Measurements from ENCODE around the gene SIDT2.
"Not testable (repeated sequence)": the region's sequence is repeated elsewhere in the genome, so short reads cannot be mapped to it uniquely, and the experiment has no call there.

Gene SIDT2

DNA sequence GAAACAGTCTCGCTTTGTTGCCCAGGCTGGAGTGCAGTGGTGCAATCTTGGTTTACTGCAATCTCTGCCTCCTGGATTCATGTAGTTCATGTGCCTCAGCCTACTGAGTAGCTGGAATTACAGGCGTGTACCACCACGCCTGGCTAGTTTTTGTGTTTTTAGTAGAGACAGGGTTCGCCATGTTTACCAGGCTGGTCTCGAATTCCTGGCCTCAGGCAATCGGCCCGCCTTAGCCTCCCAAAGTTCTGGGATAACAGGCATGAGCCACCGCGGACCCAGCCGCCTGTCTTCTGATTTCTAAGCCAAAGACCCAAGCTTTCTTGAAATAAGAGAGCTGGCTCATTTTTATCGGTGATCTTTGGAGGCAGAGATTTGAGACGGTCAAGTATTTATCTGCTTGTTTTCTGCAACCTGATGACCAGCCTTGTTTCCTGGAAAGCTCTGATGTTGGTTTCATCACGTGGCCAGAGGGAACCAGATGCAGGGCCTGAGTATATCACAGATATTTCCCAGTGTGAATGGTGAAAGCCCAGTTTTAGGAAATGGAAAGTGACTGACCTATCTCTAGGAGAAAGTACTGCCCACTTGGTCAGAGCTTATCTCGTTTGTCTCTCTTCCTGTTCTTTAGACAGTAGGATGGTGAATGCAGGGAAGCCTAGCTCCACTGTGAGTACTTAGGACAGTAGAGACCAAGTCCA lies 5.7 kb upstream of the SIDT2 start:
- DNase-seq, result no peak

DNA sequence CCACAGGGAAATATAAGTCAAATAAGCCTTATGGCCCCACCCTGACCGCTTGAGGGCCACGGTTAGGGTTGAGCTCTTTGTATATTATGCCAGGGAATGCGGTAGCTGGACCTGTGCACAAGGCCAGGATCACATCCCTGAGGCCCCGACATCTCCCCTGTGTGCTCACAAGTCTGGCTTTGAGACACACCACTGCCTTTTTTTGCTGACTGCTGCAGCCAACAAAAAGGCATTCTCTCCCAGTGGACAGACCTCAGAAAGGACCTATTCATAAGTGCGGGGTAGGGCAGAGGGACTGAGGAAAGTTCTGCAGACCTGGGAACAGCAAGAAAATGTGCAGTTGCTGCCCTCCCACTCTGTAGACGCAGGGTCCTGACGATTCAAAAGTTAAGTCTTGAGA lies 3.4 kb upstream of the SIDT2 start:
- DNase-seq, result no peak

DNA sequence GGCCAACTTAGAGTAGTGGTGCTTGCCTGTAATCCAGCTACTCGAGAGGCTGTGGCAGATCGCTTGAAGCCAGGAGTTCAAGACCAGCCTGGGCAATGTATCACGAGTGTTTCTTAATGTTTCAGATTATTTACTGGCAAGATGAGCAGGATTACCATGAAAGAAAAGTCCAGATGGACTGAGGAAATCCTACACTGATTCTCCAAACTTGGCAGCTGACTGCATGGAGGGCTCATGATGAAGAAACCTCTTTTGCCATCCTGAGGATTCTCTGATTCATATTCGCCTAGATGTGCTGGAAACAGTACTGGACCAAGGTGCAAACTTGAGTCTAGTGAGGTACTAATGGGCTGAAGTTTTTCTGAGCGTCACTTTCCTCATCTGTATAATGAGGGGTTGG lies 2.8 kb upstream of the SIDT2 start:
- DNase-seq, result no peak

DNA sequence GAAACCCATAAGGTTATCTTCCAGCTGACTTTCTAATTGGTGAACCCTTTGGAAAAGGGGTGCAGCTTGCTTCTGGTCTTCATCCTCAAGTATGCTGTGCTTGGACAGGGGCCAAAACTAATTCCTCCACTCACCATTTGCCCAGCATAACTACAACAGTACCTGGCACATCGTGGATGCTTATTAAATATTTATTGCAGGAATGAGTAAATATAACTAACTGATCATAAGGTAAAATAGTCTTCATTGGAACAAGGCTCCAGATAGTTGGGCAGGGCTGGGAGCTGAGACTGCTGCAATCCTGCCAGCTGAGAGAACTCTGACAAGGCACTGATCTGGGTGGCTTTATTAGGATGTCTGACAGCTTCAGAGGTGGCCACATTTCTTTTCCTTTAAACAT lies 2.4 kb upstream of the SIDT2 start:
- DNase-seq, result no peak

DNA sequence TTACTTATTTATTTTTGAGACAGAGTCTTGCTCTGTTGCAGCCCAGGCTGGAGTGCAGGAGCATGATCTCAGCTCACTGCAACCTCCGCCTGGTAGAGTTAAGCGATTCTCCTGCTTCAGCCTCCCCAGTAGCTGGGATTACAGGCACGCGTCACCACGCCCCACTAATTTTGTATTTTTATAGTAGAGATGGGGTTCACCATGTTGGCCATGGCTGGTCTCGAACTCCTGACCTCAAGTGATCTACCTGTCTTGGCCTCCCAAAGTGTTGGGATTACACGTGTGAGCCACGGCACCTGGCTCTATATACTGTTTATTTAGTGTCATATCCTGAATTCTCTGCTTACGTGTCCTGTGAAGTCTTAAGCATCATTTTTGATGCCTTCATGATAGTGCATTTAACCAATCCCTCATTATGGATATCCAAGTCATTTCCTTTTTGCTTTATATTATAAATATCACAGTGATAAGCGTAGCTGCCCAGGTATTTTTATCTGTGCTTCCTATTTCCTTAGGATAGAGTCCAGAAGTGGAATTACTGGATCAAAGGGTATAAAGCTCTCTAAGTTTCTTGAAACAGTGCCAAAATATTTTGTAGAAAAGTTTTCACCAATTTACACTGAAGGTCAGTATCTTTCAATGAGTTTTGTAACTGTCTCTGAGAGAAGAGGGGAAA lies 871 bp upstream of the SIDT2 start:
- DNase-seq, result no peak

DNA sequence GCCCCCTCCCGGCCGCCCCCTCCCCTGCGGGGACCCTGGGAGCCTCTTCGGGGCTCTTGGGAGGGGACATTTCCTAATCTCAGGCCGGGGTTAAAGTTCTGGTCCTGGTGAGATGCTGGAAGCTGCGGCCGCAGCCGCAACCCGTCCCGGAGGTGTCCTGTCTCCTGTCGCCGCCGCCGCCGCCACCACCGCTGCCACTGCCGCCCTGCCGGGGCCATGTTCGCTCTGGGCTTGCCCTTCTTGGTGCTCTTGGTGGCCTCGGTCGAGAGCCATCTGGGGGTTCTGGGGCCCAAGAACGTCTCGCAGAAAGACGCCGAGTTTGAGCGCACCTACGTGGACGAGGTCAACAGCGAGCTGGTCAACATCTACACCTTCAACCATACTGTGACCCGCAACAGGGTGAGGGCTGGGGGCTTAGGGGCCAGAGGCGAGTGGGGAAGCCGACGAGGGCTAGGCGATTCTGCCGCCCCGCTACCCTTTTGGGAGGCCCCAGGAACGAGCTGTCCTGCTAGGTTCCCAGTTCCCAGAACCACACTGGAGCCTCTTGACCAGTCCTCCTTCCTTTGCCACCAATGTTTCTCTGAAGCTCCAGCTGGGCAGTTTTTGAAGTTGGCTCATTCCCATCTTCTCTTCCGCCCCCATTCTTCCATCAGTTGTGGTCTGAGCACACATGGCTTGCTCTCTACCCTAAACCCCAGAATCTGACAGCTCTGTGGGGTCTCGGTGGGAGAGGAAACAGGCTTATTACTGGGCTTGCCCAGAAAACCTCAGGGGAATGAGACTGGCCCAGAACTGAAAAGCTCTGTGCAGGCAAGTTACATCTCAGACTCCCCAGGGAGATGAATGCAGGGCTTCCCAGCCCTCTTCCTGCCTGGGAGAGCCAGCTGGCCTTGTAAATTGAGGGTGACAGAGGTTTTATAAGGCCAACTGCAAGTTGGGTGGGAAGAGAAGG lies 781 bp downstream of the SIDT2 start:
- no peak for DNase-seq

DNA sequence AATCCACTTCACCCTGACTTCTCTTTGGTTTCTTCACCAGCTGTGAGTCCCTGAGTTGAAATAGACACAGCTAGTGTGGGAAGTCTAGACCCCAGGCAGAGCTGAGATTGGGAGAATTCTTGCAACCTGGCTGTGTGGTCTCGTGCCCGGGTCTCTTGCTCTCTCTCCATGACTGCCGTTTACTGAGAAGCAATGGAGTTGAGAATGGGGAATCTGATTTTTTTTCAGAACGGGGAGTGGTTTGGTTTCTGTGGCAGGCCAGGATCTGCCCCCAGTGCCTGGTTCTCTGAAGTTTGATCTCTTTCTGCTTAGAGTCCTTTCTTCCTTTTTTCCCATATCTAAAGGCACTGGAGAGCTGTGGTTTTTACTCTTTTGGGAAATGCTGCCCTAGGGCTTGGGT lies 1.5 kb downstream of the SIDT2 start:
- no peak for DNase-seq

DNA sequence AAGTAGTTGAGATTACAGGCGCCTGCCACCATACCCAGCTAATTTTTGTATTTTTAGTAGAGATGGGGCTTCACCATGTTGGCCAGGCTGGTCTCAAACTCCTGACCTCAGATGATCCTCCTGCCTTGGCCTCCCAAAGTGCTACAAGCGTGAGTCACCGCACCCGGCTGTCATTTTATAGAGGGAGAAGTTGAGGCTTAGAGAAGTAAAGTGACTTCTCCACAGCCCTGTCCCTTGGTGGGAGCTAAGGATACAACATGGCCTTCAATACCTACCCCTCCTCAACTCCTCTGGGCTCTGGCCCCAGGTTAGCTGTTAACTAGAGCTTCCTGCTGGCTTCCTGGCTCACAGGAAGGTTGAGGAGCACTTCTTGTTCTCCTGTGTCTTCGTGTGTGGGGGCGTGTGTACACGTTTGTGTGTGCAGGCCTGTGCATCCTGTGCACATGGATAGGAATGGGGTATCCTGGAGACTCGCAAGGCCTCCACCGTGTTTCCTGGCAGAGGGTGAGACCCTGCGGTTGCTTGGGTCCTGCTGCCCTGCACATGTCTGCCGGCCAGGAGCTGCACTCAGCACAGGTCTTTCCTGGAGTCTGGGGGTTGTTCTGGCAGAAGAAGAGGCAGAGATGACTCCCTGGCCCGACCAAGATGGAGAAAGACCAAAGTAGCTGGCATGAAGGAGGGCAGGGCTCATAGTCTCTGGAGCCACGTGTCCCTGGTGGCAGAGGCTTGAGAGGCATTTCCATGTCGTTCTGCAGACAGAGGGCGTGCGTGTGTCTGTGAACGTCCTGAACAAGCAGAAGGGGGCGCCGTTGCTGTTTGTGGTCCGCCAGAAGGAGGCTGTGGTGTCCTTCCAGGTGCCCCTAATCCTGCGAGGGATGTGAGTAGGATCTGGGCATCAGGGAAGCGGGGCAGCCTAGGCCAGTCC lies 2.4 kb downstream of the SIDT2 start:
- no peak for DNase-seq

DNA sequence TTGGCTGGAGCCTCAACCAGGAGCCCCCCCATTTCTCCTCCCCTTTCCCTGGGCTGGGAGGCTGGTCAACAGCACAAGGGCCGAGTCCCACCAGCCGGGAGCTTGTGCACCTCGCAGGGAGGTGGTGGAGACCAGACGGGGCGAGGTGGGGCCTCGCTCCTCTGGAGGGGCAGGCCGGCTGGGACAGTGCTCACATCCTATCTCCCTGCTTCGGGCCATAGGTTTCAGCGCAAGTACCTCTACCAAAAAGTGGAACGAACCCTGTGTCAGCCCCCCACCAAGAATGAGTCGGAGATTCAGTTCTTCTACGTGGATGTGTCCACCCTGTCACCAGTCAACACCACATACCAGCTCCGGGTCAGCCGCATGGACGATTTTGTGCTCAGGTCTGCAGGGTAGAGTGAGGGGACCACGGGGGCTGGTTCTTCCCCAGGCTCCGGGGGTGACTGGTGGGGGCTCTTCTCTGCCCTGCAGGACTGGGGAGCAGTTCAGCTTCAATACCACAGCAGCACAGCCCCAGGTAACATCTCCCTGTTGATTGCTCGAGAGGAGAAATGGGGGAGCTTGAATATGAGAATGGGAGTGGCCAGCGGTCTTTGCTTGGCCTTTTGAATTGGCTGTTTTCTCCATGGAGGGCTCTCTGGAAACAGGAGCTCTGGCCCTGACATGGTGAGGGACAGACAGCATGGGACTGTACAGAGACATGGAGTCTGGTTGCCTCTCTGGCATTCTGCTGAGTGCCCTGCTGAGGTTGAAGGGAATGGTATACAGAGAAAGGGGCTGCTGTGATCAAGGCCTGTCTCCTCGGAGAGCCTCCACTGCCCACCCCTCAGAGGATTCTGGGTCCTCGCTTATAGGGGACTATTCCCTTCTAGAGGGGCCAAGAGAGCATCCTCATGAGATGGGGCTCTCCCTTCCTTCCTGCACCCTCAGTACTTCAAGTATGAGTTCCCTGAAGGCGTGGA lies 3.3 kb downstream of the SIDT2 start:
- DNase-seq, result no peak

DNA sequence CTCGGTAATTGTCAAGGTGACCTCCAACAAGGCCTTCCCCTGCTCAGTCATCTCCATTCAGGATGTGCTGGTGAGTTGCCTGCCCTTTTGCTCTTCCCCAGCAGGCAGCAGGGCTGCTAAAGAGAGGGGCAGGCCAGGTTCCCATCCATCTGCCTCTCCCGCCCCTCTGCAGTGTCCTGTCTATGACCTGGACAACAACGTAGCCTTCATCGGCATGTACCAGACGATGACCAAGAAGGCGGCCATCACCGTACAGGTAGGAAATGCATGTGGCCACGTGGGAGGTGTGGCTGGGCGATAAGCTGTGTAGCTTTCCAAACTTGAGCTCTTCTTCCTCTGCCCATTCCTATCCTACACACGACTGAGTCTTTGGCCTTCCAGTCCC lies 4.0 kb downstream of the SIDT2 start:
- no peak for DNase-seq

DNA sequence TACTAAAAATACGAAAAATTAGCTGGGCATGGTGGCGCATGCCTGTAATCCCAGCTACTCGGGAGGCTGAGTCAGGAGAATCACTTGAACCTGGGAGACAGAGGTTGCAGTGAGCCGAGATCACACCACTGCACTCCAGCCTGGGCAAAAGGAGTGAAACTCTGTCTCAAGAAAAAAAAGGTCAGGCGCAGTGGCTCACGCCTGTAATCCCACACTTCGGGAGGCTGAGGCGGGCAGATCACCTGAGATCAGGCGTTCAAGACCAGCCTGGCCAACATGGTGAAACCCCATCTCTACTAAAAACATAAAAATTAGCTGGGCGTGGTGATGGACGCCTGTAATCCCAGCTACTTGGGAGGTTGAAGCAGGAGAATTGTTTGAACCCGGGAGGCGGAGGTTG lies 4.6 kb downstream of the SIDT2 start:
- DNase-seq, result not testable (repeated sequence)

DNA sequence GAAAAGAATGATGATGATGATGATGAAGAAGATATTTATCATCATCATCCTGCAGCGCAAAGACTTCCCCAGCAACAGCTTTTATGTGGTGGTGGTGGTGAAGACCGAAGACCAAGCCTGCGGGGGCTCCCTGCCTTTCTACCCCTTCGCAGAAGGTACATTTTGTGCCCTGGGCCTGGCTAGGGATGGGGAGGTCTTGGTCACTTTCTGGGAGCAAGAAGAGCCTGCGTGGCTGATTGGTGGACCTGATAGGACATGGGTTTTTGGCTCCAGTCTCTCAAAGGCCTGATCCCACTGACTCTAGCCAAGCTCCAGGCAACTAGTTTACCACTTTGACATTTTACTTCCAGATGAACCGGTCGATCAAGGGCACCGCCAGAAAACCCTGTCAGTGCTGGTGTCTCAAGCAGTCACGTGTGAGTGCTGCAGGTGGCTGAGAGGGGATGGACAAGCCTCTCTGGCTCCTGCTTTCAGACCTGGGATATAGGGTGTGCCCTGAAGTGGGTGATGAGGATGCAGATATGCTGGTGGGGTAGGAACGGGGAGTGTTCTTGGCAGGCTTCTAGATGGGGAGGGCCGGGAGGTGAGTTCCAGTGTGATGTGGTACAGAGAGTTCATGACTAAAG lies 5.3 kb downstream of the SIDT2 start:
- no peak for DNase-seq

DNA sequence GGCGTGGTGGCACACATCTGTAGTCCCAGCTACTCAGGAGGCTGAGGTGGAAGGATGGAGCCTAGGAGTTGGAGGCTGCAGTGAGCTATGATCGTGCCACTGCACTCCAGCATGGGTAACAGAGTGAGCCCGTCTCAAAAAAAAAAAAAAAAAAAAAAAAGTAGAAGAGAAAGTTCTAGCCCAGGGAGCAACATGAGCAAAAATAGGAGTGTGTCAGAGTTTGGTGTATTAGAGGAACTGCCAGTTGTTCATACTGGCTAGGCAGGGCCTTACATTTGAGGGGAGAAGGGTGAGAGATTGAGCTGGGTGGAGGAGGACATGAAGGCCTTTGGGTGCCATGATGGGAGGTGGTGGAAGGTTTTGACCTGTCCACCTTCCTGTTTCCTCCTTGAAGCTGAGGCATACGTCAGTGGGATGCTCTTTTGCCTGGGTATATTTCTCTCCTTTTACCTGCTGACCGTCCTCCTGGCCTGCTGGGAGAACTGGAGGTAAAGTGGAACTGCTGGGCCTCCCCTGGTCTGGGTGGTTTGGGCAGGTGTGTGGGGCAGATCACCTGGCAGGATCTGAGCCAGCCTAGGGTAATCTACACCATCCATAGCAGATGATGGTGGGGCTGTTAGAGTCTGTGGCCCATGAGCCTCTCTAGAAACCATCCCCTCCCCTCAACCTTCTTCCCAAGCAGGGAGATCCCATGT lies 7.3 kb downstream of the SIDT2 start:
- DNase-seq, result no peak

DNA sequence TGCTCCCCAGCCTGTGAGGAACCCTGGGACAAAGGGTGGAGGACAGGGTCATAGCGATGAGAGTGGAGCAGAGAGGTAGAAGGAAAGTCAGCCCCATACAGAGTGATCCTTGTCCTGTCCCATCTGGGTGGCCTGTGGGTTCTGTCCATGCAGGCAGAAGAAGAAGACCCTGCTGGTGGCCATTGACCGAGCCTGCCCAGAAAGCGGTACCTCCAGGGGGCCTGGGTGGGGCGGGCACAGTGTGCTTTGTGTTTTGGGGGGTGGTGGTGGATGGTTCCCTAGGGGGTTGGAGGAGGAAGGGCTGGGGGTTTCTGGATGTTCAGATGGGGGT lies 7.9 kb downstream of the SIDT2 start:
- no peak for DNase-seq

DNA sequence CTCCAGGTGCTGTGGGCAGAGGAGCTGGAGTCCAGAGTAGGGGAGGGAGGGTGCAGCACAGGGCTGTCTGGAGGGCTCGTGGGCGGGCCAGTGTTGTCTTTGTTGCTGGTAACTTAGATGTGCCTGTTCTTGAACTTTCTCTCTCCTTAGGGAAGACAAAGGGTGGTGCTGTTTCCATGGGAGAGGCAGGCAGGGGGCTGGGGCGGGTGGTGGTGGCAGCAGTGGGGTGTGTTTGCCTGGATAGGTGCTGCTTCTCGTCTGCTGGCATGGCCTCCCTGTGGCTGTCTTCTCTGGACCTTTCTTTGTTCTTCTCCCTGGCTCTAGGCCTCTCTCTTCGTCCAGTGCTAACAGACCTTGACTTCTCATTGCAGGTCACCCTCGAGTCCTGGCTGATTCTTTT lies 8.5 kb downstream of the SIDT2 start:
- DNase-seq, result no peak

DNA sequence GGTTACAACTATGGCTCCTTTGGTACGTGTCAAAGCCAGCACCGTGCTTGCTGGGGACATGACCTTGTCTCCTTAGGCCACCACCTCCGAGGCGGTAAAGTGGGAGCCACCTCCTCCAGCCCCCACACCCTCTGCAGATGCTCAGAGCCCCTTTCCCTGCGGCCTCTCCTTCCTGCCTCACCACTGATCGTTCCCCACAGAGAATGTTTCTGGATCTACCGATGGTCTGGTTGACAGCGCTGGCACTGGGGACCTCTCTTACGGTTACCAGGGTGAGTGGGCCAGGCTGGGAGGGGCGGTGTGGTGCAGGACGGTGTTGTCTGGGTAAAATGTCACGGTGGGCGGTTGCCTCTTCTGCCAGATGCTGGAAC lies 8.9 kb downstream of the SIDT2 start:
- no peak for DNase-seq

DNA sequence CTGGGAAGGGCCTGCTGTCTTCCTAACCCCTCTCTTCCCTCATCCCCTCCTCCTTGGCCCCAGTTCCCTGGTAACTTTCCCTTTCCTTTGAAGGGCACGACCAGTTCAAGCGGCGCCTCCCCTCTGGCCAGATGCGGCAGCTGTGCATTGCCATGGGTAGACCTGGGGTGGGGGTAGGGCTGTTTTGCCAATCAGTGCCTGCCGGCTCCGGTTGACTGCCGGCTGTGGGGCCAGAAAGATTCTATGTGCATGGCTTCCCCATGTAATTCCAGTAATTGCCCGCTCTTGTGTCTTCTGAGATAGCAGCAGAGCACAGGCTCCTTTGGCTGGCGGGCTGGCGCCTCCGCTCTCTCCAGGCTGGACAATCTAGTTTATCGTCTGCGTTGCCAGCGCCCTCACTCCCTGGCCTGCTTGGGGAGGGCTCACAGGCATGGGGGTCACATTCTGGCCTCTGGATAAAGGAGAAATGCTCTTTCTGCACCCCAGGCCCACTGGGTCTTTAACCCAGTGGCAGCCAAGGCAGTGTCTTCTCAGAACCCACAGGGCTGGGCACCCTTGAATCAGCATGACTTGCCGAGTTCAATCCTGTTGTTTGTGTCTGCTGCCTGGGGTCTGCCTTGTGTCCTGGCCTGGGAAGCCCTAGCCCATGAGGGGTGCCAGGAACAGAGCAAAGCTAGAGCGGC lies 9.4 kb downstream of the SIDT2 start:
- DNase-seq, result no peak

DNA sequence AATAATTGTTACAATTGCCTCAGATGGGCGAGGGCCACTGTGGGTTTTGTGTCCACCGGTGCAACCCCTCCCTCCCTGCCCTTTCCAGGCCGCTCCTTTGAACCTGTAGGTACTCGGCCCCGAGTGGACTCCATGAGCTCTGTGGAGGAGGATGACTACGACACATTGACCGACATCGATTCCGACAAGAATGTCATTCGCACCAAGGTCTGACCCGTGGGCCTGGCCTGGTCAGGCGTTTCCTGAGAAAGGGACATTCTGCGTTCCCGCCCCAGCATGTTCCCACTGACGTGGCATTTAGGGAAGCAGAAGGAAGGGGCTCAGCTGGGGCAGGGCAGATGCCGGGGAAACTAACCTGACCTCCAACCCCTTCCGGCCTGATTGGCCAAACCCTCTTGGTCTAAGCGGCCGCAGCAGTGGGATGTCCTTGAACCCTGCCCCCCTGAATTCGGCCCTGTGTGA lies 10.1 kb downstream of the SIDT2 start:
- no peak for DNase-seq

DNA sequence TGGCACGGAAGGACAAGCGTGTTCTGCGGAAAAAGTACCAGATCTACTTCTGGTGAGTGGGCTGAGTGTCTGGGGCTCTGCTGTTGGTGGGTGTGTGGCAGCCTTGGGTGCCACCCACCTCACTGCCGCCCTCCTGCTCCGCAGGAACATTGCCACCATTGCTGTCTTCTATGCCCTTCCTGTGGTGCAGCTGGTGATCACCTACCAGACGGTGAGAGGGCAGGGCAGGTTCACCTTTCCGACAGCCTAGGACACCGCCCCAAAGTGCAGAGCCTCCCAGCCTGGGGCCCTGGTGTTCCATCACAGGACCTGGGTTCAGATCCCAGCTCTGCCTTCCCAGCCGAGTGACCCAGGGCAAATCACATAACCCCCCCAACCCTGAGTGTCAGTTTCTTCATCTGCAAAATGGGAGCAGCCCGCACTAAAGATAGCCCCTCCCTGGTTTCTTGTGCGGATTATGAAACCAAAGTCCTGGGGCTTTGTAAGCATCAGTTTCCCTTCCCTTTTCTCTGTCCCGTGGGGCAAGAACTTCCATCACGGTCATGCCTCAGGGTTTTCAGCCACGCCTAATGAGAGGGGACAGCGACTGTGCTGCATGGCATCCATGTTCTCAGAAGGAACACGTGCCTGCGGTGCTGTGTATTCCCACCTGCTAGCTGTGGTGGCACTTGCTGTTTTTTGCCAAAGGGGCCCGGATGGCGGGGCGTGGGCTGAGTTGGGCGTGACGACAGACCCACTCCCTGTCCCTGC lies 10.8 kb downstream of the SIDT2 start:
- no peak for DNase-seq
